ENCODE measurements around the gene ATXN1. TPM values are rescaled to one million over a fixed set of nuclear protein-coding genes. Genes with fewer than 3 reads are reported as not detected.

Gene ATXN1
- total RNA-seq, 2 donors from 2014 or later, result 121 to 135 TPM

DNA sequence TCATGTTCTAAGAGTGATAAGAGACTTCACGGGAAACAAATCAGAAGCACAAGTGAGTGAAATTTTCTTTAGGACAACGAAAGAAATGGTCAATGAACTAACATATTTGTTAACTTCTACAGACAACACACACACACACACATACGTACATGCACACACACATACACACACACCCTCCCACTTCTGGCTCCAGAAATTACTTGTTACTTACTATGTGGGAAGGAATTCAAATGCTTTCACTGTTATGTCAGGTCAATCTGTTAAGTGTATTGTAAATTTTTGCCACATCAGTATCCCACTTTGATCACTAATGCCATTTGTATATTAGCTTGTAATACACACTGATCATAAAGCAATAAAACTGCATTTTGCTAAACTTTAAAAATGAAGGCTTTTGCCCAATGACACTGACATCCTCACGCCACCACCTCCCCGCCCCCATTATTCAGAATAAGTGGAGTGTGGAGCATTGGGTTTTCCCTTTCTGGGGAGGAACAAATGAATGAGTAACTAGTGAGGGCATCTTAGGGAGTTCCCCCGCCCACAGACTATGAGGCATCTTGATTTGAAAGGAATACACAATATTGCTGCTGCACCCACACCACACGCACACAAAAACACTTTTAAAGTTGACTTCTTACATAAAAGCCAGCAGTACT lies 76.2 kb downstream of the ATXN1 start:
- DNase-seq (peak; percentile 19 to 43 (median 25)), ATAC-seq (peak; percentile 91)
- H3K27ac Mint-ChIP-seq, result peak overlapping the region; percentile 39
- peaks cover 32% of the 10 kb centered on the region for H3K4me1 Mint-ChIP-seq
- no peaks in the 10 kb centered on the region for H3K9me3 ChIP-seq (ENCODE audit: control insufficient read depth, low read length, poor library complexity, severe bottlenecking)
- no peak overlapping the region for H3K4me3 Mint-ChIP-seq
- no peaks in the 10 kb centered on the region for H3K27me3 Mint-ChIP-seq
- H3K36me3 Mint-ChIP-seq (ENCODE audit: low read depth), result no peaks in the 10 kb centered on the region

DNA sequence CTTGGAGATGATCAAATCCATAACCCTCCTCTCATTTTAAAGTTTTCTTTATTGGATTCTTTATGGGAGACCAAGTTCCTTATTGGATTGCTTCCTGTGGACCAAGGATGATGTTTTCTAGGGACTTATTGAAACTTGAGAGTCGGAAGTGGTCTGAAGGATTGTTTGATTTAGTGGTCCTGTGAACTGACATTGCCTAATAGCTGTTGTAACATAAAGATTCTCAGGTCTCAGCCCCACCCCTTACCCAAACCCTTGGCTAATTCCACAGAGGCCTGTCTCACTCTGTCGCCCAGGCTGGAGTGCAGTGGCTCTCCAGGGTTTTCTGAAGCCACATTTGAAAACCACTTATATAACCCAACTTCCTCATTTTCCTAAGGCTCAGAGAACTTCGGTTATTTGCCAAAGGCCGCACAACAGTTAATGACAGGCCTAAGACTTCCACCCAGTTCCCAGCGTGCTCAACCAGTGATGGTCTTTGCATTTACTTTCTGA lies 77.0 kb downstream of the ATXN1 start:
- Mint-ChIP-seq H3K27ac (peak overlapping the region; percentile 79), H3K36me3 (ENCODE audit: low read depth) (no peaks in the 10 kb centered on the region), H3K27me3 (no peaks in the 10 kb centered on the region), H3K4me3 (no peak overlapping the region), H3K4me1 (peaks cover 31% of the 10 kb centered on the region)
- H3K9me3 ChIP-seq (ENCODE audit: control insufficient read depth, low read length, poor library complexity, severe bottlenecking), result no peaks in the 10 kb centered on the region
- ATAC-seq (no peak), DNase-seq (no peak)

DNA sequence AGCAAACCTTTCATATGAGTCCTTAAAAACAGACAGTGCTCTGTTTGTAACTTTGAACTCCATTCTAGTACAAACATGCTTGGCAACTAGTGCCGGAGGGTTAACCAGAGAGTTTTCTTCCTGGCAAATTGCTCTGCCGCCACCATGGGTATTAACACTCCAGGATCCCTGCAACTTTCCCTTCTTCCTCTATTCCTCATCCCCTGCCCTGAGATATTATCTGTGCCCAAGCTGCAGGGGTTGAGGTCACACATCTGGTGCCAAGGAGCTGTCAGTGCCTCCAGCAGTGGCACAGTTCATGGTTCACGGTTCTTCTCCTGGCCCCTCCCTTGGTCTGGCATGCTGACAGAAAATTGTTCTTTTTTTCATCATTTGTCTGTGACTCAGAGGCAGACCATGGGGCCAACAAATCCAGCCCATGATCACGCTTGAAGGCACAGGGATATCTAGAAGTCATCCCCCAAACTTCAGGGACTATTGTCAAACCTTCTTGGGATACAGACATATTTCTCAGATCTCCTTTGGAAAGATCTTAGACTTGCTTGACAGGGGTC lies 77.5 kb downstream of the ATXN1 start:
- H3K36me3 Mint-ChIP-seq (ENCODE audit: low read depth), result peaks cover 2% of the 10 kb centered on the region
- H3K4me3 Mint-ChIP-seq, result no peak overlapping the region
- peaks cover 27% of the 10 kb centered on the region for H3K4me1 Mint-ChIP-seq
- H3K27ac Mint-ChIP-seq, result peak overlapping the region; percentile 79
- no peaks in the 10 kb centered on the region for H3K9me3 ChIP-seq (ENCODE audit: control insufficient read depth, low read length, poor library complexity, severe bottlenecking)
- H3K27me3 Mint-ChIP-seq, result no peaks in the 10 kb centered on the region
- ATAC-seq (peak; percentile 14), DNase-seq (no peak)

DNA sequence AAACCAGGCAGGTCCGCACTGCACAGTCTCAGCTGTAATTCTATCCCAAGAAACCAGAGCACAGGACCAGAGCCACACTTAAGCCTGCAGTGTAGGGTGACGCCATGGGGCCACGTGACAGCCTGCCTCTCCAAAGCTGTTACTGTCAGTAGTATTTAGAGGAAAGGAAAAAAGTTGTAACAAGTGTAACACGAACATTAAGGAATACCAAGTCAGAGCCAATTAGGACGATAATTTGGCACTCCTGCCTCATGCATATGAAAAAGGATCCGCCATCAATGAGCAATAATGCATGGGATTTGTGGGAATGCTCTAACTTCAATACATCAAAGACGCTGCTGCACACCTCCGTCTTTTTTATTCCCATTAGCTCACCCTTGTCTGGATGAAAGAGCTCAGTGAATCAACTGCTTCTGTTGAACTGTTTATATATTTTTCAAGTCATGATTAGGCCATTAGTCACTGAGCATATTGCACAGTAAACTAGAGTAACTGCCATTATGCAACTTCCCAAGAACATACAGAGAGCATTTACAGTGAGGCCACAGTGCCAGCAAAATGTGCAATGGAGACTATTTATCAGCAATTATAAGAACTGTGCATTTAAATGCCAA lies 79.9 kb downstream of the ATXN1 start:
- no peaks in the 10 kb centered on the region for H3K27me3 Mint-ChIP-seq
- no peak overlapping the region for H3K27ac Mint-ChIP-seq
- no peaks in the 10 kb centered on the region for H3K9me3 ChIP-seq (ENCODE audit: control insufficient read depth, low read length, poor library complexity, severe bottlenecking)
- DNase-seq (no peak), ATAC-seq (no peak)
- no peak overlapping the region for H3K4me3 Mint-ChIP-seq
- H3K4me1 Mint-ChIP-seq, result peaks cover 16% of the 10 kb centered on the region
- peaks cover 2% of the 10 kb centered on the region for H3K36me3 Mint-ChIP-seq (ENCODE audit: low read depth)

DNA sequence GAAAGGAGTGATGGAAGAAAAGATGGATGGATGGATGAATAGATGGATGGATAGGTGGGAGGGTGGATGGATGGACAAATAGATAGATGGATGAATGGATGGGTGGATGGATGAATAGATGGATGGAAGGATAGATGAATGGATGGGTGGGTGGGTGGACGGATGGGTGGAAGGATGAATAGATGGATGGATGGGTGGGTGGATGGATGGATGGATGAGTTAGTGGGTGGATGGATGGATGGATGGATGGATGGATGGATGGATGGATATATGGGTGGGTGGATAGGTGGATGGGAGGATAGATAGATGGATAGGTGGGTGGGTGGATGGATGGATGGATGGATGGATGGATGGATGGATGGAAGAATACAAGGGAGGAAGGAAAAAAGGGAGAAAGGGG lies 82.2 kb downstream of the ATXN1 start:
- H3K4me3 Mint-ChIP-seq, result no peak overlapping the region
- no peaks in the 10 kb centered on the region for H3K27me3 Mint-ChIP-seq
- H3K4me1 Mint-ChIP-seq, result peaks cover 19% of the 10 kb centered on the region
- peaks cover 2% of the 10 kb centered on the region for H3K36me3 Mint-ChIP-seq (ENCODE audit: low read depth)
- no peak for ATAC-seq
- no peak overlapping the region for H3K27ac Mint-ChIP-seq
- DNase-seq, result no peak
- no peaks in the 10 kb centered on the region for H3K9me3 ChIP-seq (ENCODE audit: control insufficient read depth, low read length, poor library complexity, severe bottlenecking)

DNA sequence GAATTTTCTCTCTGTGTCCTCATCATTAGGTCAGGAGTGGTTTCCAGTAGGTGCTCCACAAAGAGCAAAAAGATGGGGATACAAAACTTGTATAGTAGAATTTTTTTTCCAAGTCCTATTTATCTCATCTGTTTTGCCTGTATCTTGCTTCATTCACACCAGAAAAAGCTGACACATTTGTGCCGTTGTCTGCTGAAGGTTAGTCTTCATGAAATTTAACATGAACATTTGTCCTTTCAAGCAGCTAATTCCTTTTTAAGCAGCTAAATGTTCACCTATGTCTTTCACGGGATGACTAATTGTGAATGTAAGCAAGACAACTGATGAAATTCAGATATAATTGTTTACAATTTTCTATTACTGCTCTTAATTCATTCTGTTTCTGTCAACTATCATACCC lies 83.8 kb downstream of the ATXN1 start:
- peaks cover 2% of the 10 kb centered on the region for H3K36me3 Mint-ChIP-seq (ENCODE audit: low read depth)
- ATAC-seq (no peak), DNase-seq (no peak)
- no peaks in the 10 kb centered on the region for H3K27me3 Mint-ChIP-seq
- no peak overlapping the region for H3K4me3 Mint-ChIP-seq
- H3K27ac Mint-ChIP-seq, result no peak overlapping the region
- no peaks in the 10 kb centered on the region for H3K9me3 ChIP-seq (ENCODE audit: control insufficient read depth, low read length, poor library complexity, severe bottlenecking)
- peaks cover 18% of the 10 kb centered on the region for H3K4me1 Mint-ChIP-seq

DNA sequence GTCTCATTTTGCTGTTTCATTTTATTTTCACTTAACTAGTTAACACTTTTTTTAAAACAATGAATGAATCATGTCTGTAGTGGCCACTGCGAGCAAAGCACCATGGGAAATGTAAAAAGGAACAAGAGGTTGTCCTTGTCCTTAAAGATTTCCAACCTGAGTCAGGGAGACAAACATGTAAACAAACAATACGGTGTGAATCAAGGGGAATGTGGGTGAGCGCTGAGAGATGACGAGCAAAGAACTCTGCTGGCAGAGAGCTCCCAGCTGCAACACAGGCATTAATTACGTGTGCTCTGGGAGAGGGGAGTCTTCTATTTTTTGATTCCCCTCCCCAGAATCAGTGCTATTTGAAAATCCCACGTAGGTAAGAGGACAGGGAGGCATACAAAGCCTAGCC lies 84.3 kb downstream of the ATXN1 start:
- peaks cover 5% of the 10 kb centered on the region for H3K36me3 Mint-ChIP-seq (ENCODE audit: low read depth)
- ATAC-seq (no peak), DNase-seq (no peak)
- no peak overlapping the region for H3K27ac Mint-ChIP-seq
- H3K9me3 ChIP-seq (ENCODE audit: control insufficient read depth, low read length, poor library complexity, severe bottlenecking), result no peaks in the 10 kb centered on the region
- no peaks in the 10 kb centered on the region for H3K27me3 Mint-ChIP-seq
- peaks cover 23% of the 10 kb centered on the region for H3K4me1 Mint-ChIP-seq
- H3K4me3 Mint-ChIP-seq, result peak overlapping the region; percentile 19

DNA sequence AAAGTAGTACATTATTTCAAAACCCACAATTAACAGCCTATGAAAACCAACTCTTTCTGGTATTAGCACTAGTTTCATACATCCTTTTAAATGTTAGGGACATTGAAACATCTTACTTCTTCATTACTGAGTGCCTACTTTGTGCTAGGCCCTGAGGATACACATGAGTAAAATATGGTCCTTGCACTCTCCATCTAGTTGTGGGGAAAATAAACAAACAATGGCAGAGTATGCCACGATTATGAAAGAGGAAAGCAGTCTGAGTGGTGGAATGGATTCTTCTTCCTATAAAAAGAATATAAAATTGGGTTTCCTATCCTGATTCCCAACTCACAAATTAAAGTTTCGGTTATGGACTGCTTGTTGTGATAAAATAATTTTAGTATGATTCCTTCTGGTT lies 84.9 kb downstream of the ATXN1 start:
- Mint-ChIP-seq H3K27me3 (no peaks in the 10 kb centered on the region), H3K27ac (no peak overlapping the region), H3K36me3 (ENCODE audit: low read depth) (peaks cover 5% of the 10 kb centered on the region), H3K4me1 (peaks cover 25% of the 10 kb centered on the region), H3K4me3 (no peak overlapping the region)
- no peak for ATAC-seq
- H3K9me3 ChIP-seq (ENCODE audit: control insufficient read depth, low read length, poor library complexity, severe bottlenecking), result no peaks in the 10 kb centered on the region
- no peak for DNase-seq

DNA sequence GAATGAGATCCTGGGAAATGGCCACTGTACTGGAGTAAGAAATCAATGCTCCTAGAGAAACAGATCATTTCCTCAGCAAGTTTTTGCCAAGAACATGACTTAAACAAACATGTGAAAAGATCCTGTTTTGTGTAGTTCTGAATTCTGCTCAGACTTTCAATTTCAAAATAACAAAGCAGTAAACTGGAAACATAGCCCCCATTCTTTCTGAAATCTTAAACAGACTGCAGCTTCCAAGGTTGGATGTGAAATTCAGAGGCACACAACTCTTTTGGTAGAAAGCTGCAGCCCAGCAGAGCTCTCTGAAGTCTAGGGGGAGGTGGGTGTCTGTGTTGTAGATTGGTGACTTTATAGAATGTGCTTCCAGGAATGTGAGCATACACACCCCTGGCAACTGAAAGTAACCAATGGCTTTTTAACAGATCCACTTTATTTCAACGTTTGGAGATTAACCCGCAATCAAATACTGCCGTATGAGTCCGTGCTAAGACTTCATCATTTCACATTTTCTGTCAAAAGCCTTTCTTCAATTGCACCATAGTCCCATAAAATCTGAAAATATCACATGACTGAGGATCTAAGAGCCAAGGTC lies 86.4 kb downstream of the ATXN1 start:
- peaks cover 5% of the 10 kb centered on the region for H3K36me3 Mint-ChIP-seq (ENCODE audit: low read depth)
- peaks cover 34% of the 10 kb centered on the region for H3K4me1 Mint-ChIP-seq
- H3K4me3 Mint-ChIP-seq, result no peak overlapping the region
- H3K27me3 Mint-ChIP-seq, result no peaks in the 10 kb centered on the region
- ATAC-seq (no peak), DNase-seq (no peak)
- H3K27ac Mint-ChIP-seq, result peak overlapping the region; percentile 34
- H3K9me3 ChIP-seq (ENCODE audit: control insufficient read depth, low read length, poor library complexity, severe bottlenecking), result no peaks in the 10 kb centered on the region

DNA sequence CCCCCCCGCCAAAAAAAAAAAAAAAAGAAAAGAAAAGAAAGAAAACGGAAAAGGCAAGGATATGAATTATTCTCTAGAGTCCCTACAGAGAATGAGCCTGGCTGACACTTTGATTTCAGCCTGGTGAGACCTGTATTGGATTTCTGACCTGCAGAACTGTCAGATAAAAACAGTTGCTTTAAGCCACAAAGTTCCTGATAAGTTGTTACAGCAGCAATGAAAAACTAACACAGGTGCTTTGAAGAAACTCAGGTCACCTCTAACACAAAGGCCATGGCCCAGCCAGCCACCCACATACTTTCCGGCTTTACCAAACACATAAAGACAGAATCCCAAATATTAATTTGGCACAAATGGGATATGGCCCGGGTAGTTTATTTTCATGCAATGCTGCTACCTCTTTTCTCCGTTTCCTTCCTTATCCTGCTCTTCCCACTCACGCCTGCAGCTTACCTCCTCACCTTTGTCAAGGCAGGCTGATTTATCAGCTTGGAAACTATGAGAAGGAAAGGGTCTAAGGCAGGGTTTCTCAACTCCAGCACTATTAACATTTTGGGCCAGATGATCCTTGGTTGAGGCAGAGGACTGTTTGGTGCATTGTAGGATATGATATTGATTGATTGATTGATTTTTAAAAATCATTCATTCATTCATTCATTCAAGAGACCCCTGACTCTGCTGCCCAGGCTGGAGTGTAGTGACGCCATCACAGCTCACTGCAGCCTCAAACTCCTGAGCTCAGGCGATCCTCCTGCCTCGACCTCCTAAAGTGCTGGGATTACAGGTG lies 88.1 kb downstream of the ATXN1 start:
- Mint-ChIP-seq H3K27ac (peak overlapping the region; percentile 88), H3K4me1 (peaks cover 44% of the 10 kb centered on the region)

DNA sequence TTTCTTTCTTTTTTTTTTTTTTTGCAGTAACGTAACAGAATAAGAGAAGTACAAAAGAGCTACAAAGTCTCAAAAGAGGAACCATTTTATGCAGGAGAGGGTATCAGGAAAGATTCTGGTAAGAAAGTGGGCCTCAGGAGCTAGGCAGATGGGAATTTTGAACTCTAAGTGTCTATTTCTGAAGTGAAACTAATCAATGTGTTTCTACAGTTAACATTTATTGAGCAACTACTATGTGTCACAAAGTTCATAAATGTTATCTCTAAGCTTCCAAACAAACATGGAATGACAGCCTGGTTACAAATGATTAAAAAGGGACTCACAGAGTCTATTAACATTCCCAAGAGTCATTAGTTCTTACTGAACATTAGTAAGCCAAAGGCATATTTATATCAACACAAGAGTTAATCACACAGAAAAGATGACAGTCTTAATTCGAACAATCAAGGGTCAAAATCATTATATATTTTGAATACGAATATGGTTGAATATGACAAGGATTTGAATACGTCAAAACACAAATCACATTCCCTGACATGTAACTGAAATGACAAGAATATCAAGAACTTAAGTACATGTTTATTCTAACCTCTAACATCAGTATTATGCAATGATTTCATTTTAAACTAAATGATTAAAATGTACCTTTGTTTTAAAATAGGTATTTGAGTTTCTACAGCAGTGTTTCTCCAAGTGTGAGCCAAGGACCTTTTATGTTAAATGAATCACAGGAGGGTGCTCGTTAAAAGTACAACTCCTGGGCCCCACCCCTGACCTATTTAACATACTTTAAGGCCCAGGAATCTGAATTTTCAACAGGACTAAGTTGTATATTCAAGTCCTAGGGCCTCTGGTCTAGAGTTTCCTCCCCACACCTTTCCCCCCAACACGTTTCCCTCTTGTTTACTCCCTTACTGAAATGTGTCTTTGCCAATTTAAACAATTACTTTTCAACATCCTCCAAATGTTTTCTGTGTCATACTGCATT lies 89.7 kb downstream of the ATXN1 start:
- peaks cover 2% of the 10 kb centered on the region for H3K36me3 Mint-ChIP-seq (ENCODE audit: low read depth)
- H3K9me3 ChIP-seq (ENCODE audit: control insufficient read depth, low read length, poor library complexity, severe bottlenecking), result no peaks in the 10 kb centered on the region
- peak overlapping the region; percentile 88 for H3K27ac Mint-ChIP-seq
- H3K4me3 Mint-ChIP-seq, result peak overlapping the region; percentile 46
- DNase-seq (no peak), ATAC-seq (no peak)
- H3K27me3 Mint-ChIP-seq, result no peaks in the 10 kb centered on the region
- H3K4me1 Mint-ChIP-seq, result peaks cover 48% of the 10 kb centered on the region

More for the DNA sequence above, 88.1 kb downstream of the ATXN1 start:
- Mint-ChIP-seq H3K36me3 (ENCODE audit: low read depth) (peaks cover 2% of the 10 kb centered on the region), H3K4me3 (no peak overlapping the region), H3K27me3 (no peaks in the 10 kb centered on the region)
- ATAC-seq, result no peak
- no peak for DNase-seq
- H3K9me3 ChIP-seq (ENCODE audit: control insufficient read depth, low read length, poor library complexity, severe bottlenecking), result no peaks in the 10 kb centered on the region

DNA sequence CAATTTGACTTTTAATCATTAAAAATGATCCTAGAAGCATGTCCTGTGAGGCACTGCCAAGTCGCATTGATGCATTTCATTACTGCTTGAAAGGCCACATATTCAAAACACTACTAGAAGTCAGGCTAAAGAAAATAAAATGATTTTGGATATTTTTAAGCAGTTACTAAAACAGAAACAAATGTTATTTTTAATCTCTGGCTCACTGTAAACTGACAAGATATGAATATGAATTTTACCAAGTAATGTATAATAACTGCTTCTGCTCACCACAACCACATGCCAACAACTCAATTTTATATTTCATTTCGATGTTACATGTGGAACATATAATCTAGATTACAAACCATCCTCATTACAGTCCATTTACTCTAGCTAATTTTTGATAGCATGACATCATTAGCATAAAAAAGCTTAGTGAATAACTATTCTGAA lies 90.6 kb downstream of the ATXN1 start:
- ATAC-seq (no peak), DNase-seq (no peak)
- peak overlapping the region; percentile 82 for H3K4me3 Mint-ChIP-seq

More for the DNA sequence above, 90.6 kb downstream of the ATXN1 start:
- Mint-ChIP-seq H3K4me1 (peaks cover 48% of the 10 kb centered on the region), H3K27me3 (no peaks in the 10 kb centered on the region), H3K27ac (peak overlapping the region; percentile 88), H3K36me3 (ENCODE audit: low read depth) (peaks cover 4% of the 10 kb centered on the region)
- H3K9me3 ChIP-seq (ENCODE audit: control insufficient read depth, low read length, poor library complexity, severe bottlenecking), result no peaks in the 10 kb centered on the region
